C1 segment of cervical spinal cord (tissue), 14 donors: ENCODE results near the gene SORCS2.

Source experiments
- DNase-seq, 14 donors: peaks; one replicate each; lab custom pipeline; 2025; lab: John Stamatoyannopoulos, UW

SORCS2 gene

GRCh38 chr4:7719354-7720174 is 527.2 kb downstream of the SORCS2 start:
- peak in 10 of 14 donors; percentile 7 to 58 (median 30) for DNase-seq

- no peak for DNase-seq
Measured at GRCh38 chr4:7721984-7722551, 529.7 kb downstream of the SORCS2 start.

- no peak for DNase-seq
Measured at GRCh38 chr4:7722766-7723387, 530.5 kb downstream of the SORCS2 start.

GRCh38 chr4:7723625-7724024 is 531.3 kb downstream of the SORCS2 start:
- DNase-seq = no peak

GRCh38 chr4:7725951-7726350 is 533.6 kb downstream of the SORCS2 start:
- DNase-seq = peak in 1 of 14 donors; percentile 44

GRCh38 chr4:7726665-7727413 is 534.5 kb downstream of the SORCS2 start:
- DNase-seq = no peak

GRCh38 chr4:7727749-7728148 is 535.4 kb downstream of the SORCS2 start:
- no peak for DNase-seq

- DNase-seq = no peak
Measured at GRCh38 chr4:7731437-7731836, 539.1 kb downstream of the SORCS2 start.

GRCh38 chr4:7732263-7732662 is 539.9 kb downstream of the SORCS2 start:
- DNase-seq = no peak

- DNase-seq = no peak
Measured at GRCh38 chr4:7733201-7733600, 540.9 kb downstream of the SORCS2 start.

- no peak for DNase-seq
Measured at GRCh38 chr4:7733801-7734650, 541.7 kb downstream of the SORCS2 start.

GRCh38 chr4:7734651-7735260 is 542.4 kb downstream of the SORCS2 start:
- DNase-seq = no peak

GRCh38 chr4:7735395-7735794 is 543.1 kb downstream of the SORCS2 start:
- no peak for DNase-seq

GRCh38 chr4:7735961-7736360 is 543.6 kb downstream of the SORCS2 start:
- DNase-seq = no peak

- no peak for DNase-seq
Measured at GRCh38 chr4:7736436-7737267, 544.3 kb downstream of the SORCS2 start.

GRCh38 chr4:7737268-7737645 is 544.9 kb downstream of the SORCS2 start:
- DNase-seq = no peak

- DNase-seq = no peak
Measured at GRCh38 chr4:7737752-7738457, 545.6 kb downstream of the SORCS2 start.

- no peak for DNase-seq
Measured at GRCh38 chr4:7738458-7739076, 546.2 kb downstream of the SORCS2 start.
